Stimulated activated CD4-positive, alpha-beta T cell treated with anti-CD3 and anti-CD28 coated beads, Interleukin-4, amount 100 ng/mL, for 1 hour (primary cell): ENCODE measurements around the gene ARHGEF16.

Source experiments
- DNase-seq: peaks from one replicate; pipeline ENCODE4 v3.0.0-alpha.2; 2020

ARHGEF16 gene

DNA sequence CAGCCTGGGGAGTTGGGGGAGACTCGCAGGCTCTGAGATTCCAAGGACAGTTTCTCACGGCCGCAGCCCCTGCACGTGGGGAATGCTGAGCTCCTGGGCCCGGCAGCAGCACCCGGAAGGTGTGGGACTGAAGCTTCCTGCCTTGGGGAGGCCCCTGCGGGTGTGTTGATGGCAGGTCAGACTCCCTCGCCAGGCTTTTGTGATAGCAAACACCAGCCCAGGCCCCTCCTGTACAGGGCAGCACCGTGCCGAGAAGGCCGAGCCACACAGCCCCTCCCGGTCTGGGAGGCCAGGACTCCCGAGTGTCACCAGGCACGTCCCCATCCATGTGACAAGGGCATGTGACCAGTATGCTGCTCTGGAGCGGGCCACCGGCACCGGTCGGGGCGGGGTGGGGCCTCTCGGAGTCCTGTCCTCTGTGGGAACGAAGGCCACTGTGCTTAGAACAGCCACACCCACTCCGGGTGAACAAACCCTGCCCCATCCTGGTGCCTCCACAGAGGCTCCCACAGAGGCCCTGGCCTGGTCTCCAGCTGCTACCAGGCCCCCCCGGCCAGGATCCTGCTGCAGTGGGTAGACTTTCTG is 31.1 kb upstream of the ARHGEF16 start:
- no peak for DNase-seq

DNA sequence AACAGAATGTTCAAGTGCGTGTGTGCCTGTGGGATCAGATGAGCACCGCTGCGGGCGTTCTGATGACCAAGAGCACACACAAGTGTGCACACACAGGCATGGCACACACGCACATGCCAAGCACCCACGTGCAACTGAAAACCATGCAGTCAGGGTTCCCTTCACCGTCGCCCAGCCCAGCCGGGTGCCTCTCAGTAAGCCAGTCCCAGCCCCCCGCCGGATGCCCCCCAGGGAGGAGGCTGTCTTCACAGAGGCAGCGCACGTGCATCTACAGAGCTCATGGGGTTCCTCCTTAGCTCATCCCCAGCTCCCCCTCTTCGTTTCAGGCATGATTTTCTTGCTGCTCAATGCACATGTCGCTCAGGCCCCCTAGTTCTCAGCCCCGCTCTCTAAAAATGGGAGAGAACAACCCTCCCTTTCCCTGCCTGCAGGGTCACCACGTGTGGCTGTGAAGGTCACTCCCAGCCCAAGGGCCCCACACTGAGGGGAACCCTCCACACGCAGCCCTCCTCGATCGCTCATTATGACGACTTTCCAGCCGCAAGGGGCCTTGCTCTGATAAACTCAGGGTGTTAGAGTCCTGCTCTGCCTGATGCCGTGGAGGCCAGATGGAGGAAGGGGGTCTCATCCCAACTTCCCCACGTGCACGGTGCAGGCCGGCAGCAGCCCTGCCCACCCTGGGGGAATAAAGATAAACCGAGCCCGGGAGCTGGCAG is 30.4 kb upstream of the ARHGEF16 start:
- no peak for DNase-seq

DNA sequence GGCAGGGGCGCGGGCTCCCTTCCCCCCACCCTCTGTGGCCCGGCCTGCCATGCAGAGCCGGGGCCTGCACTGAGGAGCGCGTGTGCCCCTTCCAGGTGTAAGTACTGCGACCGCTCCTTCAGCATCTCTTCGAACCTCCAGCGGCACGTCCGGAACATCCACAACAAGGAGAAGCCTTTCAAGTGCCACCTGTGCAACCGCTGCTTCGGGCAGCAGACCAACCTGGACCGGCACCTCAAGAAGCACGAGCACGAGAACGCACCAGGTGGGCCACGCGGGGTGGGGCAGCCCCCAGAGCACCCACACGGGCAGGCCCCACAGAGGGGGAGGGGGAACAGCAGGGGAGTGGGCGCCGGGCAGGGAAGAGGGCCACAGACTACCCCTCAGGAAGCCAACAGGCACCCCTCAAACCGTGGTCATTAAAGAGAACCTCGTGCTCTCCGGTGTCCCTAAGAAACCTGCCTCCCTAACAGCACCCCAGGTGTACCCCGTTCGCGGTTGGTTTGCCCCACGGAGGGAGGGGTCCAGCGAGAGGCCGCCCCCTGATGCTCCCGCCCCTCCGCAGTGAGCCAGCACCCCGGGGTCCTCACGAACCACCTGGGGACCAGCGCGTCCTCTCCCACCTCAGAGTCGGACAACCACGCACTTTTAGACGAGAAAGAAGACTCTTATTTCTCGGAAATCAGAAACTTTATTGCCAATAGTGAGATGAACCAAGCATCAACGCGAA is 28.8 kb upstream of the ARHGEF16 start:
- no peak for DNase-seq

DNA sequence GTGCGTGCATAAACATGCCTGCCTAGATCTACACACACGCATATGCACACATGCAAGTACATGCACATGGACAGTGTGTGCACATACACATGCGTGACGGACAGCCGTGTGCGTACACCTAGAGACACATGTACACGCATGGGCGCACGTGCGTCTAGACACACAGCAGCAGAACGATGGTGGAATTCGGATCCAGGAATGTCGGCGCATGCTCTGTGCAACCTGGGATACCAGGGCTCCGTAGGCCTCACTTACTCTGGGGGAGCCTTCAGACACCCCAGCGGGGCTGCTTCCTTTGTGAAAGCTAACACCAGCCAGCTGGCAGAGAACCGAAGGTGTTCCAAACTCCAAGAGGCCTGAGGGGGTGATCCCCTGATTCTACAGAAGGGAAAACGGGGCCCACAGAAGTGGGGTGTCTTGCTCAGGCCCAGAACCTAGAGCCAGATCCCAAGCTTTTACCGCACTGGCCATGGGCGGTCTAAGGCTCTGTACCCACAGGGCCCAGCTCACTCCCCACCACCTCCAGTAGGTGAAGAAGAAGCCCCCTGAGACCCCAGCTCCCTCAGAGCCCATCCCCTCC is 27.4 kb upstream of the ARHGEF16 start:
- no peak for DNase-seq

DNA sequence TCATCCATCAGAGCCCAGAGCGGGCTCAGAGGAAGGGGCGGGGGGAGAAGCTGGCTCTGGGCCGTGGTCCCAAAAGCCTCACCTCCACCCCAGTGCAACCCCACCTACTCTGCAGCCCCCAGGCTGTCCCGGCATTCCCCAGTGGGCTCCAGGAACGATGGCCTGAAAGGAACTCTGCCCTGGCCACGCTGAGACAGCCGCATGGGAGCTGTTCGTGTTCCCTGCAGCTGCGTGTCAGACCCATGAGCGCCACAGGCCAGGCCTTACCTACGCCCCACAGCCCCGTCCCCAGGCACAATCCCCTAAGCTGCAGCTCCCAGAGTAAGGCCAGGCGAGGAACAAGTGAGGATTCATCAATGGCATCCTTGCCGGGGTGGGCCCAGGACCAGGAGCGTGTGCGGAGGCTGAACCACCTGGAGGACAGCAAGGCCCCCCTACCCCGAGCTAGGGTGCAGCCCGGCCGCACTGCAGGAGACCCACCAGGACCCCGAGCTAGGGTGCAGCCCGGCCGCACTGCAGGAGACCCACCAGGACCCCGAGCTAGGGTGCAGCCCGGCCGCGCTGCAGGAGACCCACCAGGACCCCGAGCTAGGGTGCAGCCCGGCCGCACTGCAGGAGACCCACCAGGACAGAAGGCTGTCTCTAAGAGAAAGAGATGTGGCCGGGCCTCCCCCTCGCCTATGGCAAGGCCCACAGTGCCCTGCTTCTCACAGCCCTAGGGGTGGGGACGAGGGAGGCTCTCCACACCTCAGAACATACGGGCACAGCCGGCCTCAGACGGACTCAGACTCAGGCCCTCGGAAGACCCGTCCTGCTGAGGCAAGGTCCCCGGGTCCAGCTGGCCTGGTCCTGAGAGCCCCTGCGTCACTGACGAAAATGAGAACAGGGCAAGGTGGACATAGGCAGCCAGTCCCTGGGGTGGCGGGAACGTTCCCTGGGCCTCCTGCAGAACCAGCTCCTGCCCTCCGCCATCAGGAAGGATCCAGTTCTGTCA is 26.5 kb upstream of the ARHGEF16 start:
- no peak for DNase-seq

DNA sequence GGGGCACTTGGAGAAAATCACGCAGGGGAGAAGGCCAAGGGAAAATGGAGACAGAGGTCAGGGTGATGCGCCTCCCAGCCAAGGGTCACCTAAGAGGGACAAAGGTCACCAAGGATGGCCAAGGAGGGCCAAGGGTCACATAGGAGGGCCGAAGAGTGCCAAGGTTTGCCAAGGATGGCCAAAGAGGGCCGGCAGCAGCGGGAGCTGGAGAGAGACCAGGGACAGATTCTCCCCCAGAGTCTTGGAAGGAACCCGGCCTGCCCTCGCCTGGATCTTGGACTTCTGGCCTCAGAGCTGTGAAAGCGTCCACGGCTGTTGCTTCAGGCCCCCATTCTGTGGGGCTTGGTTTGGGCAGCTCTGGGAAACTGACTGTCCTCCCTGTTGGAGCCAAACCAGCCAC is 25.6 kb upstream of the ARHGEF16 start:
- DNase-seq, result no peak

DNA sequence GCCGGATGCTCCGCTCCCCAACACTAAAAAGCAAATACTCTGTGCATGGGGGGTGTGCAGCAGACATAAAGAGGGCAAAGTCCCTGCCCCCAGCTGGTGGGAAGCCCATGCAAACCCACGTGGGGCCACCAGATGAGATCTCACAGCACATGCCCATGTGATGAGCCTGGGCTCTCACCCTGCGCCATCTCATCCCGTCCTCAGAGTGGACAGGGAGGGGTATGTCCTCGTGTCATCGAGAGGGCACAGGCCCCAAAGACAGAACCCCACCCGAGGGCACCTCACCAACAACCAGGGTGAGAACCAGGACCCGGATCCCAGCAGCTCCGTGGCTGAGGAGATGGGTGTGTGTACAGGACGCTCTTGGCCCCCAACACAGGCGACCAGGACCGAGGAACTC is 25.1 kb upstream of the ARHGEF16 start:
- DNase-seq, result no peak

DNA sequence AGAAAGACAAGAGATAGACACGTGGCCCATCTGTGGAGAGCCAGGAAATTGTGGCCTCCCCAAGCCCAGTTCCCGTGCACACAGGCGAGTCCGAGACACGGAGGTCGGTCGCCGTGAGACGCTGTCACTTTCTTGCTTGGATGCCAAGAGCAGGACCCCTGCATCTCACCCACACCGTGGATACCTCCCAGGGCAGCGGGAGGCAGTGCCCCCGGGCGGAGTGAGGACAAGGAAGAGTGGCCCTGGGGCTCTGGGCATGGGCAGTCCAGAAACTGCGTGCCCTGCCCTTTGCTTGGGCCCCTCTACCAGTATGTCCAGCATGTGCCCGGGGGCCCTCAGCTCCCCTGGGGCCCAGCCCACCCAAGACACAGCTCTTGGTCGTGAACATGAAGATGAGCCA is 24.7 kb upstream of the ARHGEF16 start:
- DNase-seq, result no peak

DNA sequence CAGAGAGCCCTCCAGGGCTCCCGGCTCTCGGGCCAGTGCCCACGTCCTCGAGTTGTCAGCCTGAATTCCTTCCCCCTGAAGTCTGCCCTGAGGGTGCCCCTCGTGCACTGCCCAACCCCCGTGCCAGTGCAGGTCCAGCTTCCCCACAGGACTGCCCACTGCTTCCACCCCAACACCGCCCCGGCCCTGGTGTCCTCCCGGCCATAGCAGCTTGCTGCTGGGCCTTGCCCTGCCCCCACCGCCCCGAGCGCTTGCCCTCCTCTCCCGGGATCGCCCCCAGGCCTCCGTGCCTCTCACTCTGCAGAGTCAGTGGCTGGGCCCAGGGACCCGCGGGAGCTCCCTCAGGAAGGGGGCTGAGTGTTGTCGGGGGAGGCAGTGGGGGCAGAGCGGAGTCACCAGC is 24.1 kb upstream of the ARHGEF16 start:
- DNase-seq, result no peak

DNA sequence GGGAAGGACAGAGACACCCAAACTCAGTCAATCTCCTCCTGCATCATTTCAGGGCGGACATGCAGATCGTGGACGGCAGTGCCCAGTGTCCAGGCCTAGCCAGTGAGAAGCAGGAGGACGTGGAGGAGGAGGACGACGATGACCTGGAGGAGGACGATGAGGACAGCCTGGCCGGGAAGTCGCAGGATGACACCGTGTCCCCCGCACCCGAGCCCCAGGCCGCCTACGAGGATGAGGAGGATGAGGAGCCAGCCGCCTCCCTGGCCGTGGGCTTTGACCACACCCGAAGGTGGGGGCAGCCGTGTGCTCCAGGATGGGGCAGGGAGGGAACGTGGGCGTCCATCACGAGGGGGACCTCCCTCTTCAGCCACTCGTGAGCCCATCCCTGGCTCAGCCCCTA is 23.6 kb upstream of the ARHGEF16 start:
- no peak for DNase-seq

DNA sequence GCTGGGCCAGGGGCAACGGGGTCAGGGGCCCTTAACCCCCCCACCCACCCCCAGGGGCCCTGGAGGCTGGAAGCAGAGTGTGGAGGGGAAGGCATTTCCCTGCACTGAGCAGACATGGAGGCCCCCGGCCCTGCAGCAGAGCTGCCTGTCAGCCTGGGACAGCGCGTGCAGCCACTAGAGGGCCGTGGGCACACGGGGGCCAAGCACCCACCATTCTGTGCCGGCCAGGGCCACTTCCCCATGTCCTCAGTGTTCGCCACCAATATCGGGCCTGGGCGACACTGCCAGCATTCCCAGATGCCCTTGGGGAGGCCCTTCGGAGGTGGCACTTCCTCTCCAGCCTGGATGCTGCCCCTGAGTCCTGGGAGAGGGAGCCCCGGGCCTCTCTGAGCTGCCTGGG is 23.2 kb upstream of the ARHGEF16 start:
- DNase-seq, result no peak

DNA sequence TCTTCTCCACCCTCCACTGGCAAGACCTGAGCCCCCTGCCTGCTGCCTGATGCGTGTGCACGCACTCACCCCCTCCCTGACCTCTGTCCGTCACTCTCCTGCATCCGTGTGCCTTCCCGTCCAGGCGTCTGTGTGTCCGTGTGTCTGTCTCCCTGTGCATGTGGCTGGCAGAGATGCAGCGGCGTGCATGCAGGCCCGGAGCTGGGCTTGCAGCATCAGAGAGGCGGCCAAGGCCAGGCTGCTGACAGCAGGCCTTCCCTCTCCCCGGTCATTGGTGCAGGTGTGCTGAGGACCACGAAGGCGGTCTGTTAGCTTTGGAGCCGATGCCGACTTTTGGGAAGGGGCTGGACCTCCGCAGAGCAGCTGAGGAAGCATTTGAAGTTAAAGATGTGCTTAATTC is 22.8 kb upstream of the ARHGEF16 start:
- no peak for DNase-seq

DNA sequence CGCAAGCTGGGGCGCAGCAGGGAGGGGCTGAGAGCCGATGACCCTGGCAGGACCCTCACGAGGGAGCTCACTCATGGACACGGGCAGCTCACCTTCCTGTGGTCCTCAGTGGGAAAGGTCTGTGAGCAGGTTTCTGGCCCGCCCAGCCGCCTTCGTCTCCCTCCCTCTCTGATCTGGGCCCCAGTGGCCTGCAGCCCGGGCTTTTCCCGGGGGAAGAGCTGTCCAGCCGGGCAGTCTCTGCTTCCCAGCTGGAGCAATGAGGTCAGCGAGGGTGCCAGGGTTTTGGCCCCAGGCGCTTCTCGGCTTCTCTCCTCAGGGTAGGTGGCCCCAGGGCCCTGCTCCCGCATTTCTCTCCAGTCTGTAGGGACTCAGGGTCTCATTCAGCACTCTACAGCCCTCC is 22.2 kb upstream of the ARHGEF16 start:
- no peak for DNase-seq

DNA sequence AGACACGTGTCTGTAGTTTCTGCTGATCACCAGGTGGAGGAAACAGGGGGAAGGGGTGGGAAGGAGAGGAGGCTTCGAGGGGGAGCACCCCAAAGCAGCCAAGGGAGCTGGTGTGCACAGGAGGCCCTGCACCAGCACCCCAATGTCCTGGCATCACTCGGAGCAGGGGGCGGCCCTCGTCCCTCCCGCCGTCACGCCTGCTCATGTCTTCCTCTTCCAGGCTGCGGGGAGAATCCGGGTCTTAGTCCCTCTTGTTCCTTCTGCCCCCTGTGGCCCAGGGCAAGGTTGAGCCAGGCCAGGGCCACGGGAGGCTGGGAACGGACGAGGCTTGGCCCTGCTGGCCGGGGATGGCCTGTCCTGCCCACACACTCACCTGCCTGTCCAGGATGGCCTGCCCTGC is 21.4 kb upstream of the ARHGEF16 start:
- no peak for DNase-seq

DNA sequence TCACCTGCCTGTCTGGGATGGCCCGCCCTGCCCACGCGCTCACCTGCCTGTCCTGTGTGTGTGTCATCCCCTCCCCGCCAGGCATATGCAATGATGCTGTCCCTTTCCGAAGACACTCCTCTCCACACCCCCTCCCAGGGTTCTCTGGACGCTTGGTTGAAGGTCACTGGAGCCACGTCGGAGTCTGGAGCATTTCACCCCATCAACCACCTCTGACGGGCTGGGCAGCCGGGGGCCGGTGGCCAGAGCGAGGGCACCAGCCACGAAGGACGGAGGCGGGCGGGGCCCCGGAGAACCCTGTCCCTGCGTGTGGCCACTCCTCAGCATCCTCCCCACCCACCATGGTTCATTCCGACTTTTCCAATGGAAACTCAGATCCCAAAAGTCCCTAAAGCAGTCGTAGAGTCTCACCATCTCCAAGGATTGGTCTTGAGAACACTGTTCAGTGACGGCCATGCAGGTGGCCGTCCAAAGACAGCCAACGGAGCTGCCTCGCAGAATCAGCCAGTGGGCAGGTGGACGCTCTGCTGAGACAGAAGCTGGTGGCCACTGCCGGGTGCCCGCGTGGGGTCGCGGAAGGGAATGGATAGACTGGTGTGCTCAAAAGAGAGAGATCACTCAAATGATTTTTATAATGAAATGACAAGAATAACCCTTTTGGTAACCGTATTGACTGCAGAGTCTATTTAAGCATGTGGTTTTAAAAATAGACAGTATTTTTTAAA is 20.7 kb upstream of the ARHGEF16 start:
- no peak for DNase-seq

DNA sequence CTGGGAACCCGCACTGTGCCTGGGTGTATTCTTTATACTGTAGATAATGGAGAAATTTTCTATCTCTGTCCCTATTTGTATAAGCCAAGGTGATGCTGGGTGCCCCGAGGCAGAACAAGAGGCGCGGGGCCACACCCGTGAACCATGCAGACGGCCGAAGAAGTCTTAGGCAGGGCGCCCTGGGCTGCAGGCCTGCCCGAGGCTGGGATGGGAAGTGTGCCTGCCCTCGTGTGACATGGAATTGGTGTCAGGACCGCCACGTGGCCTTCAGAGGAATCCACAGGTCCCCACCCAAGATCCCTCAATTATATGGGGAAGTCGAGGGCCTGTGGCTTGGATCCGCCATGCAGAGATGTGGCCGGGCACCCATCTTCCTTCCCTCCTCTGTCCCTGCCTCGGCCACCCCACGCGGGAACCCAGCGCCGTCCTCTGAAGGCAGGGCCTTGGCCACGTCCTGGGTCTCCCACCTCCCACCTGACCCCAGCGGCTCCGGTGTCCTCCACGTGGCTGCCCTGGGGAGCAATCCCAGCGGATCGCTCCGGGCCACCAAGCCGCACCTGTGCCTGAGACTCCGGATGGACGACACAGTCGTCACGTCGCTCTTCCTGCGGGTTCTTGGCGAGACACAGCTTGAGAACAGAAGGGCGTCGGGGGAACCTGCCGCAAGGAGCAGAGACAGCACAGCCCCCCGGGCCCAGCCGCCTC is 19.9 kb upstream of the ARHGEF16 start:
- no peak for DNase-seq

DNA sequence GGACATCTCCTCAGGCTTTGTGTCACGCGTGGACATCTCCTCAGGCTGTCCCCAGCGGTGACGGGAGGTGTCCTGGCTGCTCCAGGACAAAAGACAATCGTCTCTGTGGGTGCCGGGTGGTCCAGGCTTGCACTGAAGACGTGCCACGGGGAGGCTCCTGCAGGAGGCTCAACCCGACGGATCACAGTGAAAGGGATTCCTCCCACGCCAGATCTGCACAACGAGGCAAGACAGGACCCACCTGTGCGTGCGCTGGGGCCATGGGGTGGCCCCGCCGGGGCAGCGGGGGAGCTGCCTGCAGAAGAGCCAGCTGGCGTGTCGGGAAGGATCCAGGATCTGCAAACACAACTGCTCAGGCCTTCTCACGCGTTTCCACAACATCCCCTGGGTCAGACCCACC is 18.8 kb upstream of the ARHGEF16 start:
- DNase-seq, result no peak

DNA sequence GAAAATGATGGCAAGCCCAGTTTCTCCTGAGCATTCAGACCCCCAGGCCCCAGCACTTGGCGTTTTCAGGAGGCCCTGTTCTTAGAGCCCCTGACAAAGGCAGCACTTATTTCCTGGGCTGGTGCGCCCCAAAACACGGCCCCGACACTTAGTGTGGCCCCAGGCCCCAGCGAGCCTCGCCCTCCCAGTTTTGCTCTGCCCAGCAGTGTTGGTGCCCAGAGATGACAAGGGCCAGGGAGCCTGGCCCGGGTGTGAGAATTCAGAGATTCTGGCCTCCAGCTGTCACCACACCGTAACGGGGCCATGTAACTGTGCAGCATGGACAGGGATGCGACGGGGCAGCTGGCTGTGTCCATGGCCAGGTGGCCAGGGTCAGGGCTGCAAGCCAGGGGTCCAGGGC is 18.0 kb upstream of the ARHGEF16 start:
- DNase-seq, result no peak

DNA sequence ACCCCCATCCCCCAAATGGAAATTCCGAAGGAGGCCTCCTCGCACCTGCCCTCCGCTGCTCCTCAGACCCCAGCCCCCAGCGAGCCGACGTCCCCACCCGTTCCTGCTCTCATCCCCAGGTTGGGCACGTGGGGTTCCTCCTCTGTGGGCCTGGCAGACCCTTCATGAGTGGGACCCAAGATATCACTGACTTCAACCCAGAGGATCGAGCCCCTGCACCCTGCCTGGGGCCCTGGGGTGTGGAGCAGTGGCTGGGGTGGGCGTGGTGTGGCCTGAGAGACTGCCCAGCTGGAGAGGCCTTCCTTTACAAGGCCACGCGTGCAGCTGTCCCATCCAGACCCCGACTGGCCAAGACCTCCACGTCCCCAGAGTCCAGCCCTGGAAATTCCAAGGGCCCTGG is 17.6 kb upstream of the ARHGEF16 start:
- DNase-seq, result no peak

DNA sequence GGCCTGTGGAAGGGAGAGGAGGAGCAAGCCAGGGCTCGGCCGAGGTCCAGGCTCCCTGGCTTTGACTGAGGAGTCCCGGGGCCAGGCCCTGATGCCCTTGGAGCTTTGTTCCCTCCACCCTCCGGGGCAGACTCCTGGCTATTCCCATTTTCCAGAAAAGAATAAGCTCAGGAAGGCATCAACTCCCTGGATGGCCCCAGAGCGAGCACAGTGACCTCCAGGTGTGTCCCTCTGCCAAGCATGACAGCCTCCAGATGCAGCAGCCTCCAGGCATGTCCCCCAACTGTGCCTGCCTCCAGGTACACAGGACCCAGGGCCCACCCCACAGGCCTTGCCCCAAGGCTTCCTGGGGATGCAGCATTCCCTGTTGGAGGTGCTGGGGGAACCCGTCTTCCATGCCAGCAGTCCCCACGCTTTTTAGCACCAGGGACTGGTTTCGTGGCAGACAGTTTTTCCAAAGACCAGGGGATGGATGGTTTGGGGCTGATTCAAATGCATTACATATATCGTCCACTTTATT is 15.7 kb upstream of the ARHGEF16 start:
- no peak for DNase-seq
